Measurements from ENCODE around the gene FANCI.
A peak's percentile ranks its signal among the peaks of the same experiment; 100 is the strongest.

Gene FANCI

DNA sequence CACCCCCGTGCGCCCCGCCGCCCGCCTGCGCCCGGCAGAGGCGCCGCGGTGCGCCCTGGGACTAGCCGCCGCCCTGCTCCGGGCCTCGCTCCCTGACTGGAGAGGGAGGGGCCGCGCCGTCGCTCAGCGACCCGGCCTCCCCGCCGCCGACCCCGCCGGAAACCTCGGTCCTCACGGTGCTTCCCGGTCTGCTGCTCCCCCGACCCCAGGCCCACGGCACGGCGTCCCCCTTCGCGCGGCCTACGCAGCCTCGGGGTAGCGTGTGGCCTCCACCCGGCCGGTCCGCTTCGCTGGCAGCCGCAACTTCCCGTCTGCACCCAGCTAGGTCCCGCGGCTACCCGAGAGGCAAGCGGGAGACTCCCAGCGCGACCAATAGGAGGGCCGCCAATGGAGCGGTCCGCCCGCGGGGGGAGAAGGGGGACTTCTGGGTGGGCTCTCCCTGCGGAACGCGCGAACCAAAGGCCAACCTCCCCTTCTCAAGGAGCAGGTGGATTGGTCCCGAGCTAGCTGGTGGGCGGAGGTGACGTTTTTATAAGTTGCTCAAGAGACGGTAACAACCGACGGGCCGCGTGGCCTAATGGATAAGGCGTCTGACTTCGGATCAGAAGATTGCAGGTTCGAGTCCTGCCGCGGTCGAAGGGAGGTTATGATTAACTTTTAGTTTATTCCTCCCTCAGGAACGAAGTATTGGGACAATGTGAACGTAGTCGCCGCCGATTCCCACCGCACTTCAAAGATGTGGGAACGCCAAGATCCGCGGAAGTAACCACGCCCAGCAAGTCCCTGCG, 90.9 kb downstream of the FANCI start, which contains the start of gene POLG:
Gene POLG, minus strand, starts transcription at position 315 of the 788 bp plus-strand sequence. CDS start 1,070 bp downstream, outside the sequence.
- peak; percentile 95 for DNase-seq

DNA sequence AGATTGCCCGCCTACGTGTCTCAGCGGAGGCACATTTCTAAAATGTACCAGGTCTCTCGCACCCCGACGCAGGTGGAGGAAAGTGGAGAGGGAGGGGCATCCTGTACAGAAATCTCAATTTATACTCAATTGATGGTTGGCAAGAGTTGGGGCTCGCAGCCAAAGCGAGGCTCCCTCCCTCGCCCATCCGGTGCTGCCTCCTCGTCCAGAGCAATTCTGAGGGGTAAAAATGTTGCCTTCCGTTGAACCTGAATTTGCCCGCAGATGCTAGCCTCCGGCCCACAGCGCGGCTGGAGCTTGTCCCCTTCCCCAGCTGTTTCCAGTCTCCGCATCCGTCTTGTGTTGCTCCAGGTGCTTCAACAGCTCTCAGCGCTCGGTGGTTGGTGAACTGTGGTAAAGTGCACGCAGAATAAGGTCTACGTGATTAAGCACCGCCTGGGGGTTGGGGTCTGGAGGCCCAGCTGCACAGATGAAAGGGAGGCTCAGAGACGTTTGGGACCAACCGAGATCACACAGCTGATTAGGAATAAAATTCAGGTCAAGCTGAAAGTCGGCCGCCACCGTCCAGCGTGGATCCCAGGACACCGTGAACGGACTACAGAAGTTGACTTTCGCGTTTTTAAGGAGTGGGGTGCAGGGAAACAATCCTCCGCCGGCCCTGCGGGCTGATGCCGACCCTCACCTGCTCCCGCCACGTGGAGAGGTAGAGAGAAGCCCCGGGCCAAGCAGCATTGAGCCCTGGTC, 91.7 kb downstream of the FANCI start:
- no peak for DNase-seq

DNA sequence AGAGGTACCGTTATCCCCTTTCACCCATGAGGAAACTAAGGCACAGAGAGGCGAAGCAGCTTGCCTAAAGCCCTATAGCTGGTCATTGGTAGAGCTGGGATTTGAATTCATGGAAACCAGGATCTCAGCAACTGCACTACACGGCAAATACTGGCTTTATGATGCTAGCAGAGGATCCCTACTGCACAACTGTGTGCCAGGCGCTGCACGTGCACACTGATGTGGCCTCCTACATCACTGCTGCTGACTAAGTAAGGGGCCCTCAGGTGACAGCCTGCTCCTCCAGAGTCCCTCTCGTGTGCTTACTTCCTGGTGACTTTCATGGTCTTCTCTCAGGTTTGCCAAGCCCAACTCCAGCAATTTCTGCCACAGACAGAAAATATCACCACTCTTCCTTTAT, 94.3 kb downstream of the FANCI start:
- no peak for DNase-seq

DNA sequence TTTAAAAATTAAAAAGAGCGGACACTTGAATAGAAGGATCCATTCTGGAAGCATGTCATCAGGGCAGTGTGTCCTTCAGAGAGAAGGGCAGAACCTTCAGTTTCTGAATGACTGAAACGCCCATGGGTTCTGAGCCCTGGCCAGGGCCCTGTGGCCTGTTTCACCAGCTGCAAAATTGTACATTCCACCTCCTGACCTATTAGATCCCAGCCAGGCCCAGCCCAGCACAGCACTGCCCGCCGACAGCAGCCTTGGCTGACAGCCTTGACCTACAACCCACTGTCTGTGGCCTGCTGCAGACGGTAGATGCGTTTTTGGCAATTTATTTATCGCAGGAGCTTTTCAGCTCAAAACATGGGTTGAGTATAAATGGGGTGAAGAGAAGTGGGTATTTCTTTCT, 96.8 kb downstream of the FANCI start:
- no peak for DNase-seq

DNA sequence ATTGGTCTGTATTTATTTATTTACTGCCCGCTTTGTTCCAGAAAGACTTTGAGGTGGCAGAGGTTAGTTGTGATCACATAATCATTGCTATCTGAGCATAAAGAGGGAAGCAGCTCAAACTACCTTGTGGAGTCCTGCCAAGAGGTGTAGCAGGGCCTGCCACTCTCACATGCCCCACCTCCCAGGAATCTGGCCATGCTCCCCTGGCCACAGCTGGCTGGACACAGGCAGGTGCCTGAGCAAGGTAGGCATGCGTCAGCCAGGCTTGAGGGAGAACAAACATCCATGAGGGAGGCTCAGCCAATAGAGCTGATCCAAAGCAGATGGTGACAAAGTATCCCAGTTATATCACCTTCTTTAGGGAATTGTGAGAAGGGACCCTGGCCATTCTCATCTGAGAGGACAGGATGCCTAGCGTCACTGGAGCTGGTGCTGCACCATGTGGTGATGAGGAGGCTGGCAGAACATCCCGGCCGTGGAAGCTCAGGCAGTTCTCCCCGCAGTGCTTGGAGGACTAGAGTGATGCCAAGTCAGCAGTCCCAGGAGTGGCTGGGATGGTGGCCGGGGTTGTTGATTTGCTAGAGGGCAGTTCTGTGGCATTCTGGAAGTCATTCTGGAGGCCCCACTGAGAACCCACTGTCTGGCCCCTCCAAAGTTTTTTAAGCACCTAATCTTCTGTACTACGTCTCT, 97.7 kb downstream of the FANCI start:
- DNase-seq, result no peak

DNA sequence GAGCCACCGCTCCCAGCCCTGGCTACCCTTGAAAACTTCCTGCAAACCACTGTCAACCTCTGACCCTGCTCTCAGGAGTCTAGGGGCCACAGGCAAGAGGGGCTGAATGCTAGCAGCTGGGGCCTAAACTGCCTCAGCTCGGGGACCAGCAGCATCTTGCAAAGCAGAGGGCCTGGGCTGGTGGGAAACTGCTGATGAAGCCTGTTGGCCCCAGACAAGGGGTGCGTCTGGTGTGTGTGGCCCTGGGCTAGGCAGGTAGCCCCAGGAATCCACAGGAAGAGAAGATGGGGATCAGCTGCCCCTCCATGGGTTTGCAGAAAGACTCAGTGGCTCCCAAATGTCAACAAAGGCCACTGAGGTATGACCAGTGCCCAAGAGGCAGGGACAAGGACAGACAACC, 99.1 kb downstream of the FANCI start:
- no peak for DNase-seq

DNA sequence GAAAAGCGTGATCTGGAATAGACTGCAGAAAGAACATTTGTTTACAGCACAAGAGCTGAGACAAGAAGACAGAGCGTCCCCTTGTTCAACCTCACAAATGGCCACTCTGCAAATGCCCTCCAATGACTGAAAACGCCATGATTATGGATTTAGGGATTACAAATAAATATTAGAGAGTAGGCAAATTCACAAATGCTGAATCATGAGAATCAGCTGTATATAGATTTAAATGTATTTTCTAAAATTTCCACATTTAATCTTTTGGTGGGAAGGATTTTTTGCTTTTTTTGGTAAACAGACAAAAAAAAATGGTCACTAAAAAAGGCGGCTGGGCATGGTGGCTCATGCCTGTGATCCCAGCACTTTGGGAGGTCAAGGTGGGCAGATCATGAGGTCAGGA, 101.5 kb downstream of the FANCI start:
- DNase-seq, result no peak

DNA sequence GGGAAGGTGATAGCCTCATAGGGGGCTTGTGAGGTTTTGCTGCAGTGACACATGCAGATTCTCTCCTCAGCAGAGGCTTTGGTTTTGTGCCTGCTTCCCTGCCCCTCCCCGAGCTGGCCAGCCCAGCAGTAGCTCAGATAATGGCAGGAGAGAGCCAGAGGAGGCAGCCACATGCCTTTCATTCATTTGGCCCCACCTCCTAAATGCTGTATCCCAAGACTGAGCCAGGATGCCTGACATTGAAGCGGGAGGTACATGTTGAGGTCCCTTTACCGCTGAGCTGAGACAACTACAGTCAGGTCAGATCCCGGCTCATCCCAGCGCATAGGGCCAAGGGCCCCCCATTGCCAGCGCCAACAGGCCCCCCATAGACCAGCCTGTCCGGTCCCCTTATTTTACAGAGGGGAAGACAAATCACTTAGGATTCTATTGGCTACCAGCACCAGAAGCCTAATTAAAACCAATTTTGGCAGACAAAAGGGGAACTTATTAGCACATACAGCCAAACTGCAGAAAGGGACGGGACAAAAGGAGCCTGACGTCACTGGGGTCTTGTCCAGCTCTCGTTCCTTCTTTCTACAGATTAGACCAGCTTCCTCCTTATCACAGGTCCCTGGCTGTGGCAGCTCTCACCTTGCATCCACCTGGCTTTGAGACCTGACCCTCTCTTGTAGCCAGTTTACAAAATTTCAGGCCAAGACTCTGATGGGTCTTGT, 102.9 kb downstream of the FANCI start:
- no peak for DNase-seq

DNA sequence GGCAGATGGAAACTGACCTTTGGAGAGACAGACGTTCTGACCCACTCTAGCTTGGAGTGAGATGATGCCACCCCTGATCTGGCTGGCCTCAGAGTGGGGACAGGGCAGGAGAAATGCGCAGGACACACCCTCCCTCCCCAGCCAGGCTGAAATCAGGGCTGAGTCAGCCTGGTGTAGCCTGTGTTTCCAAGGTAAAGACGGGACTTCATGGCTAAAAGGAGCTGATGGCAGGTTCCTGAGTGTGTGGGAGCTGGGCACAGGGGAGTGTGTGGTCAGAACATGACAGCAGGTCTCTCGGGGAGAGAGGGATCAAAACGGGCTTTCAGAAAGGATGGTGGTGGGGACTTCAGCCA, 105.4 kb downstream of the FANCI start:
- no peak for DNase-seq

DNA sequence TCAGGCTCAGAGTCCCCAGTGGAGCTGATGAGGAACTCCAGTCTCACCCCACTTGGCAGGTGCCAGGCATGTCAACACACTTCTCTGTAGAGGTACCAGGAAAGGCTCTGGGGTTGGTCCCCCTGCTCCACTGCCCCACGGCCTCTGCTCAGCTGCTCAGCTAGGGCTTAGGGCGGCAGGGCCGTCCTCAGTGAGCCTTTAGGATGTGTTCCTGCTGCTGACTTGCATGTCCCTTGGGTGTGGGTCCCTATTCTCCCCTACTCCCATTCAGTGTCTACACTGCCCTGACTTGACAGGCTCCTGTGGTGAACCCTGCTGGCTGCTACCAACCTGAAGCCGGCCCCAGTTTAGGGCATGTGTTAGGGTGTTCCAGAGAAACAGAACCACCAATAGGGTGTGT, 108.7 kb downstream of the FANCI start:
- no peak for DNase-seq

DNA sequence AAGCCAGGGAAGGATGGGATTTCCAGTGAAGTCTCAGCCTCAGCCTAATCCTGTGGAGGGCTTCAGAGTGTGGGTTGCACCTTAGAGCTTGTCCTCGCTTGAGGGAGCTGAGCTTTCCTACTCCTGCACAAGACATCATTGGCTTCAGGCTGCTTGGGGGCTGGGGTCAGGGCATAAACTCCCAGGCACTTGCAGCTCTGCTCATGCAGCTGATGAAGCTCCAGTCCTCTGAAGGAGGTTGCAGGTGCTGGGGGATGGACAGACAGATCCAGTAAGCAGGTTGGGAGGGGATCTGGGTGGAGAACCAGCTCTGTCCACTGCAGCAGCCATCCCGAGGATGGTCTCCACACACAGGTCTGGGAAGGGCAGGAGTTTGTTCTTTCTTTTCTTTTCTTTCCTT, 110.2 kb downstream of the FANCI start:
- no peak for DNase-seq

DNA sequence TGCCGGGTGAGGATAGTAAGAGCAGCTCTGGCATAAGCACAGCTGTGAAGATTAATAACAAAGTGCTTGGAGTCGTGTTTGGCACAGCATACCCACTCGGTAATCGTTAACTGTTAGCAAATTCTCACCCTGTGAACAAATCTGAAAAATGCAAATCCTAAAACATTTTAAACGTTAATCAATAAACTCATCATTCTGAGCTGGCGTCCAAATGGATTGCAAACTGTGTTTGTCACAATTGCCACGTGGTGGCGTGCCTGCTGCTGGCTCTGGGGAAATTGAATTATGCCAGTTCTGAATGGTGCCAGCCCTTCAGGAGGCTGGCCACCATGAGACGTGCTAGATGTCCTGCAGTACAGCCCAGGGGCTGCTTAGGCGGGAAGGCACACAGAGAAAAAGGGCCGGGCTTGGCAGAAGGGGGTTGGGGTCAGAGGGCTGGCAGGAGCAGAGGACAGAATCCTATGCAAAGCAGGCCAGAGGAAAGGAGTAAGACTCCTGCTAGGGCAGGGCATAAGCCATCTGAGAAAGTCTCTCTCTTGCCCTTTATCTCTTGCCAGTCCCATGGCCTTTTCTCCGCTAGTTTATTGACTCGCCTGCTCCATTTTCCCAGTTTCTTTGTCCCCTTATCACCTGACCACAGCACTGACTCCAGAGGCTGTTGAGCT, 113.0 kb downstream of the FANCI start:
- peak; percentile 20 to 21 for DNase-seq

DNA sequence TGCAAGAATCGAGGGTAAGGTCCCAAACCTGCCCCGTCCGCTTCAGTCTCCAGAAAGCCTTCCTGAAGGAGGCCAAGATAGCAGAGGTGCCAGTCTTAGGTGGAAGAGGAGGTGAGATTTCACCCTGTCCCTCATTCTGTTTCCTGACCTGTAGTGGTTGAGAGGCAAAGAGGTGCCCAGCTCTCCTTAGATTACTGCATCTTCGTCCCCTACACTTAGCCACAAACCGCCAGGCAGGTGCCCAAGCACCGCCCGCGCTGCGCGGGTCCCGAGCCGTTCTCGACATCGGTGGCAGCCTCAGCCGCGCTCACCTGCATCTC, 114.6 kb downstream of the FANCI start:
- no peak for DNase-seq

DNA sequence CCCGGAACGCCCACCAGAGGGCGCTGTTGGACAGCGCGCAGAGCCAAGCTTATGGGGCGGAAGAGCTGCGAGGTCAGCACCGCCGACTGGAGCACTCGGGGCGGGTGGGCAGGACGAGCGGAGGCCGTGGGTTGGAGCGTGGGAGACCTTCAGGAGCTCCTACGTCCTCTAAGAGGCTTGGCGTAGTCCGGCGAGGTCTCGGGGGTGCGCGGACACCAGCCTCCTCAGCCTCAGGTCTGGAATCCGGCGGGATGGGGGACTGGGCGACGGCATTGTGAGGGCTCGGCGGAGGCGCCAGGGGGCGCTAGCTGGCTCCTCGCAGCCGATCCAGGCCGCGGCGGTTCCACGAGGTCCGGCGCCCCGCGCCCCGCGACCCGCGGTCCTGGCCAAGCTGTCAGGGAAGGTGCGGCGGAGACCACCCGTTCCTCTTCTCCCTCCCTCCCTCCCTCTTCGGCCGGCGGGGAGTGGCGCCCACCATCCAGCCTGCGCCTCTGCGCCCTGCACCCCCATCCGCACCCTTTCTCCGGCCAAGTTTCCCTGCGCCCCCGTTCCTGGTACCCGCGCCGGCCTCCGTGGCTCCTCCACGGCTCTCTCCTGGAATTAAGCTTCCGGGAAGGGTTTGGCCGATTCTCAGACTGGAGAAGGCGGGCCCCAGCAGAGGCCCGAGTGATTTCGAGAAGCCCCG, 115.1 kb downstream of the FANCI start:
- DNase-seq, result peak; percentile 70 to 71

DNA sequence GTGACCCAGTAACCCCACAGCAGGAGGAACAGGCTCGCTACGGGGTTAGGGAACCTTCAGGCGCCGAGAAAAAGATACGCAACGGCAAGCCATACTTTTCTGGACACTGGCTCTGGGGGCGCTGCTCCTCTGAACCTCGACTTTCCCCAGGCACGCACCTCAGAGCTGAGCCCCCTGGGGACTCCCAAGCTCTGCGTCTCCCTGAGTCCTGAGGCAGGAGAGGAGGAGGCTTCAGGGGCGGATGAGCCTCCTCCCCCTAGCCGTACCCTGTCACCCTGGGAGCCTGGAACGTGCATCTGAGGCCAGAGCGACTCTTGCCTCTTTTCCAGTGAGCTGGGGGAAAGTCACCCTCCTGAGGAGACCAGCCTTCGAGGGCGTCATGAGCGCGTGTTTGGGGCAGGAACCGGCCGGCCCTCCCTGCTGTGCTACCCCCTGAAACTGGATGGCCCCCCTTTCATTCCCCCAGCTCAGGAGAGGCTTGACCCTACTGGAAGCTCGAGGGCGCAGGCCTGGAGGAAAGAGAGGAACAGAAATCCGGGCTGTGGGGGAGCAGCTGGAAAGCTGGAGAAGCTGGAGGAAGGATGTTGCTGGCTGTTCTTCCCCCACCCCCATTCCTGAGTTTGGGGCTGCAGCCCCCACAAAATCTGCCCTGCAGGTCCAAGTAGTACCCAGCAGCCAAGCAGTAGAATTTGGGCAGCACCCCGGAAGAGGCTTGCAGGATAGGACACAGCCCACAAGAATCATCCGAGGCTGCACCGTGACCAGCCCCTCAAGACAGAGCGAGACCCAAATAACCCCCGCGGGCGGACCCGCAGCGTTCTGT, 115.9 kb downstream of the FANCI start:
- no peak for DNase-seq

DNA sequence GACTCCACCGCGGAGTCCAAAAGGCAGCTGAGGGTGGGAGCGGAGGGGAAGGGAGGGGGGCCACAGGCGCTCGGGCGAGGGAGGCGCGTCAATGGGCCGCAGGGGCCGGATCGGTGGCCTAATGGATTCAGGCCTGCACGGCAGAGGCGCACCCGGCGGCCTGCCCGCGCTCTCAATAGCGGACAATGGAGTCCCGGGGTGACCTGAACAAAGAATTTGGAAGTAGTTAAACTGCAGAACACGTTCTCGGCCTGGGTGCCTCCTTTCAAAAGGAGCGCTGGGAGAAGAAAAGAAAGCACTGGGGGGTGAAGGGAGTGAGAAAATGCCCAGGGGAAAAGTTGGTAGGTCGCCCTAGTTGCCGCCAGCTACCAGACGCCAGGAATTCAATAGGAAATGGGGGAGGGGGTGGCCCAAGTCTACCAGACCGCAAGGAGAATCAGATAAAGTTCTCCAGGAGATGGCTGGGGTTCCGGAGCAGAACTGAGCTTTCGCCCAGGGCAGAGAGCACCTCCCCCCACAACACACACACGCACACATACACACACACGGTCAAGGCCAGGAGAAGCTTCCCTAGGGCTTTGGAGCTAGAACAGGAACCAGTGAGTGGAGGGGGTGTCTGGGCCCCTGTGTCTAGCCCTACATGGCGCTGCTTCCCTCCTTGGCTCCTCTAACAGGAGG, 116.7 kb downstream of the FANCI start:
- DNase-seq, result no peak

DNA sequence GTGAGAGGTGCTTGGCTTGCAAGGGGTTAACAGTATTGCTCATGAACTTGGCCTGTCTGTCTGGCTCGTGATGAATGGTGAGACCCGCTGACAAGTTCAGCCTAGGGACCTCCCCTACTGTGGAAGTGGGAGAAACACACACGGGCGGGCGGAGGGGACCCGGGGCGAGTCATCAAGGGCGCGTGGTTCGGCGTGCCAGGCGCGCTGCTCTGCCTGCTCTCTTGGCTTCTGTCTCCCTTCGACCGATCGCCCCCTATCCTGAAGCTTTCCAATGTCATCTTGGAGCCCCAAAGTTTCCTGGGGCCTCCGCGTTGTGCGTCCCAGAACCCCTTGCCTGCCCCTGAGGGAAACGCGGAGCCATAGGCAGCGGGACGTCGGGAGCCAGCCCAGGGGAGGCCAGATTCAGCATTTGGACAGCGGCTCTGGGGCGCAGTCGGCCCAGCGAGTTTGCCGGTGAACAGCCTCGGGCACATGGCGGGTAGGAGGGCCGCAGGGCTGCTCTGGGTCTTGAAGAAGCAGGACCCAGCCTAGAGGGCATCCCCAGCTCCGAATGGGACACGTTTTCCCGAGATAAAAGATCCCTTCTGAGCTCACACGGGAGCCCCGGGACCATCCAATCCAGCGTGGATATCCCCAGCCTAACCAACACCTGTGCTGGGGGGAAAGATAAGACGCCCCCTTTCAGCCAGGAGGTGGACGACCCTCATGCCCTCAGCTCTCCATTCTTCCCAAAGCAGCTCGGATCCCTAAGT, 117.8 kb downstream of the FANCI start:
- peak; percentile 5 to 10 for DNase-seq

DNA sequence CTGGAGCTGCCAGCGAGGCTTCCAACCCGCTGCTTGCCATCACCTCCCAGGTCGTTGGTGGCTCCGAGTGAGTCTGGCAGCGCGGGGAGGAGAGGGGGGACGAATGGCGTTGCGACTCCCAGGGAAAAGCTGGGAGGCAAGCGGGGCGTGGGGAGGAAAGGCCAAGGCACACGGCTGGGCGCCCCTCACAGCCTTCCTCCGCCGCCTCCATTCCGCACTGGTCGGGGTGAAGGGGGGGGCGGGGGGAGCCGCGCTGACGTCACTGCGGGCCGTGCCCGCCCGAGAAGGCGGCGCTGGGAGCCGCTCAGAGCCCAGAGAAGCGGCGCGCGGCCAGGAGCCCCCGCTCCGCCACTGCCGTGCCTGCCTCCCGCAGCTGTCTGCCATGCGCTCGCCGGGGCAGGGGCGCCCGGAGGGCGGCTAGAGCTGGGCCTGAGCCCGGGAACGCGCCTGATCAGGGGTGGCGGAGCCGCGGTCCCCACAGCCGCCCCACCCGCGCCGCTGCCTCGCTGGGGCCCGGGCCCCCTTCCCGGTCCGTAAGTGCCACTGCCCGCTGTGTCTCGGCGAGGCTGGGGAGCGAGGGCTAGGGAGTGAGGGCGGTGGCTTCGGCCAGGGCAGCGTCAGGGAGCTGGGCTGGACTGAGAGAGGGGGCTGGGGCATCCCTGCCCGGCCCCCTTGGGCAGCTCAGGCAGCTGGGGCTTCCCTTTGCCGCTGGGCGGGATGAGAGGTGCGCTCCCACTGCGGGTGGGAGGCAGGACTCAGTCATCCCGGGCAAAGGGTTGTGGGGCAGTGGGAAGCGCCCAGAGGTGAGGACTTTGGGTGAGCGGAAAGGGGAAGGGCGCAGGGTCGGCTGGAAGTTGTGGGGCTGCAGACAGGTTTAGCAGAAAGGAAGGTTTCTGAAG, 118.7 kb downstream of the FANCI start:
- DNase-seq, result no peak

DNA sequence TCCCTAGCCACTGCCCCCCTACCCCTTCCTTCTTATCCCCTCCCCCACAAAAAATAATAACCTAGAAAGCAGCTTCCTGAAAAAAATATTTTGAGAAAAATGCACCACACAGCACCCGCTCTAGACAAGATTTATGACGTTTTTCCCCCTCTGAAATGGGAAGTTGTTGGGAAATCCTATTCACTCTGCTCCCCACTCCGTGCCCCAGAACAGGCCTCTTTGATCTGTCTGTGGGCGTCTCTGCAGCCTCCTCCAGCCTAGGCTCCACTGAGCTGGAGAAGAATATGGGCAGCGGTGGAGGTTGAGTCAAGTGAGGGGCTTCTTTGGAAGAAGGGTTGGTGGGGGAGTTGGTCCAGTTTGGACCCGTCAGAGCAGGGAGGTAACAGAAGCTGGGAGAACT, 119.4 kb downstream of the FANCI start:
- peak; percentile 57 to 59 for DNase-seq

Measured in AML-193 (cell line).